Stimulated activated CD4-positive, alpha-beta T cell treated with anti-CD3 and anti-CD28 coated beads, Interleukin-4, amount 100 ng/mL, for 48 hours (primary cell): ENCODE data around the gene BTF3L4.
"Not testable (repeated sequence)": the region's sequence is repeated elsewhere in the genome, so short reads cannot be mapped to it uniquely, and the experiment has no call there.

Experiments
- DNase-seq, 2 donors: peaks; one replicate each; pipeline ENCODE4 v3.0.0-alpha.2; 2020; ENCODE audit warnings: low read depth in 2 of 2

The BTF3L4 gene

GRCh38 chr1:52056163-52056936 is at the start of gene BTF3L4:
Gene BTF3L4, plus strand, starts transcription at chr1:52056295. Its CDS starts 3,553 bp downstream, at chr1:52059848.
- DNase-seq, result peak; percentile 87 to 94

- DNase-seq, result no peak
Observed at GRCh38 chr1:52007215-52008002, 48.7 kb upstream of the BTF3L4 start.

- no peak for DNase-seq
Observed at GRCh38 chr1:52008071-52008809, 47.9 kb upstream of the BTF3L4 start.

GRCh38 chr1:52022133-52022532 is 34.0 kb upstream of the BTF3L4 start:
- DNase-seq, result no peak

GRCh38 chr1:52026278-52026677 is 29.8 kb upstream of the BTF3L4 start:
- DNase-seq, result no peak

- no peak for DNase-seq
Observed at GRCh38 chr1:52028328-52028727, 27.8 kb upstream of the BTF3L4 start.

- DNase-seq, result not testable (repeated sequence)
Observed at GRCh38 chr1:52028839-52029238, 27.3 kb upstream of the BTF3L4 start.

- no peak for DNase-seq
Observed at GRCh38 chr1:52032124-52032784, 23.8 kb upstream of the BTF3L4 start.

- peak in 1 of 2 donors; percentile 3 for DNase-seq
Observed at GRCh38 chr1:52032785-52033131, 23.3 kb upstream of the BTF3L4 start.

- peak; percentile 71 to 81 for DNase-seq
Observed at GRCh38 chr1:52033190-52034049, 22.7 kb upstream of the BTF3L4 start, which contains the start of gene KTI12. Gene KTI12, minus strand, starts transcription at chr1:52033810. Its CDS starts 49 bp downstream, at chr1:52033761.

- no peak for DNase-seq
Observed at GRCh38 chr1:52034050-52034384, 22.1 kb upstream of the BTF3L4 start.

- DNase-seq, result no peak
Observed at GRCh38 chr1:52037402-52037814, 18.7 kb upstream of the BTF3L4 start.

GRCh38 chr1:52037909-52038308 is 18.2 kb upstream of the BTF3L4 start:
- no peak for DNase-seq

GRCh38 chr1:52041551-52042185 is 14.4 kb upstream of the BTF3L4 start:
- DNase-seq, result no peak

GRCh38 chr1:52045236-52045635 is 10.9 kb upstream of the BTF3L4 start:
- no peak for DNase-seq

- DNase-seq, result not testable (repeated sequence)
Observed at GRCh38 chr1:52045666-52046195, 10.4 kb upstream of the BTF3L4 start.

- DNase-seq, result not testable (repeated sequence)
Observed at GRCh38 chr1:52049337-52049736, 6.8 kb upstream of the BTF3L4 start.

- DNase-seq, result no peak
Observed at GRCh38 chr1:52053862-52054261, 2.2 kb upstream of the BTF3L4 start.

- no peak for DNase-seq
Observed at GRCh38 chr1:52054496-52055065, 1.5 kb upstream of the BTF3L4 start.
